Right atrium auricular region (tissue), 2 donors: ENCODE measurements around the gene TRIOBP. TPM values are rescaled to one million over a fixed set of nuclear protein-coding genes. Genes with fewer than 3 reads are reported as not detected.

Source experiments
- DNase-seq: peaks from one replicate; pipeline ENCODE4 v3.0.0-alpha.2; 2019; ENCODE audit warnings: low spot score
- H3K27ac ChIP-seq, 2 donors: fragments of 200-600 bp; sonication (generic); 1 replicate in 1 of 2; 2 replicates in 1 of 2; pipeline ENCODE4 v1.5.1; 2016 to 2019
- H3K27me3 ChIP-seq, 2 donors: fragments of 200-600 bp; sonication (generic); one replicate each; pipeline versions ENCODE4 v1.5.1 to v1.6.0; 2017 to 2019
- H3K36me3 ChIP-seq: fragments of 200-600 bp; sonication (generic); one replicate; pipeline ENCODE4 v1.5.1; 2016
- H3K4me1 ChIP-seq, 2 donors: fragments of 200-600 bp; sonication (generic); one replicate each; pipeline versions ENCODE4 v1.5.1 to v1.6.0; 2017 to 2019
- H3K4me3 ChIP-seq, 2 donors: fragments of 200-600 bp; sonication (generic); 1 replicate in 1 of 2; 2 replicates in 1 of 2; pipeline ENCODE4 v1.5.1; 2017 to 2019; ENCODE audit warnings: mild to moderate bottlenecking in 1 of 2, moderate library complexity in 1 of 2
- H3K9me3 ChIP-seq, 2 donors: fragments of 200-600 bp; sonication (generic); one replicate each; pipeline ENCODE4 v1.5.1; 2019
- CTCF ChIP-seq, 2 donors: fragments of 200-600 bp; sonication (generic); IDR thresholded peaks; one replicate each; pipeline ENCODE4 v1.5.1; 2019; ENCODE audit warnings: antibody characterized with exemption in 2 of 2
- total RNA-seq, 2 donors: library from RNA; depleted of rRNA; stranded (reverse); fragments of >200 nt; gene quantifications; one replicate each; pipeline ENCODE4 v1.1.0, GENCODE V29; 2016

Gene TRIOBP
- total RNA-seq, 2 donors from 2014 or later: 108 to 118 TPM

- TF ChIP-seq CTCF (IDR thresholded peaks at IDR 0.05): no peak
- no peaks in the 10 kb centered on the region for H3K27me3 ChIP-seq
- H3K9me3 ChIP-seq: no peaks in the 10 kb centered on the region
- peaks cover 86% of the 10 kb centered on the region for H3K36me3 ChIP-seq
- no peak overlapping the region for H3K27ac ChIP-seq
- DNase-seq: no peak
- H3K4me3 ChIP-seq: no peak overlapping the region
- H3K4me1 ChIP-seq: no peaks in the 10 kb centered on the region
Measured at GRCh38 chr22:37759281-37759680, 62.4 kb downstream of the TRIOBP start.

- Histone ChIP-seq H3K4me3 (no peak overlapping the region), H3K9me3 (no peaks in the 10 kb centered on the region), H3K27ac (no peak overlapping the region), H3K36me3 (peaks cover 79% of the 10 kb centered on the region), H3K4me1 (peaks cover 0 to 6% of the 10 kb centered on the region in 2 donors), H3K27me3 (no peaks in the 10 kb centered on the region)
- DNase-seq: no peak
- no peak for TF ChIP-seq CTCF (IDR thresholded peaks at IDR 0.05)
Measured at GRCh38 chr22:37760152-37760551, 63.3 kb downstream of the TRIOBP start.

- no peak for TF ChIP-seq CTCF (IDR thresholded peaks at IDR 0.05)
- H3K27me3 ChIP-seq: no peaks in the 10 kb centered on the region
- H3K4me1 ChIP-seq: peaks cover 0 to 14% of the 10 kb centered on the region in 2 donors
- no peaks in the 10 kb centered on the region for H3K9me3 ChIP-seq
- DNase-seq: no peak
- H3K4me3 ChIP-seq: no peak overlapping the region
- H3K27ac ChIP-seq: no peak overlapping the region
- H3K36me3 ChIP-seq: peaks cover 71% of the 10 kb centered on the region
Measured at GRCh38 chr22:37762389-37762836, 65.6 kb downstream of the TRIOBP start.

GRCh38 chr22:37763012-37763411 is 66.2 kb downstream of the TRIOBP start:
- peaks cover 0 to 14% of the 10 kb centered on the region in 2 donors for H3K4me1 ChIP-seq
- no peak overlapping the region for H3K27ac ChIP-seq
- DNase-seq: no peak
- no peak overlapping the region for H3K4me3 ChIP-seq
- TF ChIP-seq CTCF (IDR thresholded peaks at IDR 0.05): no peak
- no peaks in the 10 kb centered on the region for H3K9me3 ChIP-seq
- peaks cover 71% of the 10 kb centered on the region for H3K36me3 ChIP-seq
- H3K27me3 ChIP-seq: no peaks in the 10 kb centered on the region

GRCh38 chr22:37763652-37764051 is 66.8 kb downstream of the TRIOBP start:
- no peak for TF ChIP-seq CTCF (IDR thresholded peaks at IDR 0.05)
- Histone ChIP-seq H3K4me1 (peaks cover 0 to 14% of the 10 kb centered on the region in 2 donors), H3K27ac (no peak overlapping the region), H3K4me3 (no peak overlapping the region), H3K36me3 (peaks cover 71% of the 10 kb centered on the region), H3K9me3 (no peaks in the 10 kb centered on the region), H3K27me3 (no peaks in the 10 kb centered on the region)
- DNase-seq: no peak

GRCh38 chr22:37764622-37765021 is 67.8 kb downstream of the TRIOBP start:
- Histone ChIP-seq H3K27me3 (no peaks in the 10 kb centered on the region), H3K4me1 (peaks cover 0 to 14% of the 10 kb centered on the region in 2 donors), H3K9me3 (no peaks in the 10 kb centered on the region), H3K27ac (peak overlapping the region; percentile 35 to 41), H3K4me3 (no peak overlapping the region), H3K36me3 (peaks cover 71% of the 10 kb centered on the region)
- no peak for DNase-seq
- TF ChIP-seq CTCF (IDR thresholded peaks at IDR 0.05): no peak
